SK-N-SH treated with all-trans-retinoic acid at 6 μM for 48 hours (cell line): ENCODE measurements around the gene KIN.
A peak's percentile ranks its signal among the peaks of the same experiment; 100 is the strongest.

ENCODE experiments used
- ATAC-seq: fragments of 200-7000 bp; cut with Tn5 transposase; 3 replicates; pipeline ENCODE4 v1.9.1; 2020; ENCODE audit warnings: mild to moderate bottlenecking, moderate library complexity
- ARNTL ChIP-seq: fragments of 450-650 bp; formaldehyde crosslinking; IDR thresholded peaks from 2 replicates; pipeline ENCODE4 v1.5.0; 2020; ENCODE audit warnings: low read depth, mild to moderate bottlenecking, moderate library complexity, borderline replicate concordance
- BACH2 ChIP-seq: fragments of 250-450 bp; sonication (Bioruptor Pico); IDR thresholded peaks from 2 replicates; pipeline ENCODE4 v1.9.0; 2021; ENCODE audit warnings: mild to moderate bottlenecking, borderline replicate concordance
- CSRNP3 ChIP-seq: fragments of 250-450 bp; sonication (Bioruptor Pico); IDR thresholded peaks from 2 replicates; pipeline ENCODE4 v1.5.1; 2021; ENCODE audit warnings: mild to moderate bottlenecking, moderate library complexity
- GLIS3 ChIP-seq: fragments of 250-450 bp; sonication (Bioruptor Pico); IDR thresholded peaks from 2 replicates; pipeline ENCODE4 v1.5.0; 2020; ENCODE audit warnings: mild to moderate bottlenecking, moderate library complexity
- ISL1 ChIP-seq: fragments of 250-450 bp; sonication (Bioruptor Pico); IDR thresholded peaks from 2 replicates; pipeline ENCODE4 v2.1.2; 2022; ENCODE audit warnings: mild to moderate bottlenecking, moderate library complexity
- OSR1 ChIP-seq: fragments of 250-450 bp; sonication (Bioruptor Pico); IDR thresholded peaks from 2 replicates; pipeline ENCODE4 v1.8.0; 2022; ENCODE audit warnings: moderate library complexity, mild to moderate bottlenecking, inconsistent platforms
- PATZ1 ChIP-seq: fragments of 250-450 bp; sonication (Bioruptor Pico); IDR thresholded peaks from 2 replicates; pipeline ENCODE4 v1.8.0; 2020; ENCODE audit warnings: mild to moderate bottlenecking, moderate library complexity, borderline replicate concordance
- PPARA ChIP-seq: fragments of 250-450 bp; sonication (Bioruptor Pico); IDR thresholded peaks from 2 replicates; pipeline ENCODE4 v1.5.0; 2020; ENCODE audit warnings: mild to moderate bottlenecking, borderline replicate concordance
- RARB ChIP-seq: fragments of 250-450 bp; sonication (Bioruptor Pico); IDR thresholded peaks from 2 replicates; pipeline ENCODE4 v1.8.0; 2021; ENCODE audit warnings: mild to moderate bottlenecking, moderate library complexity
- TCF4 ChIP-seq: fragments of 250-450 bp; sonication (Bioruptor Pico); IDR thresholded peaks from 2 replicates; pipeline ENCODE4 v1.8.0; 2021; ENCODE audit warnings: mild to moderate bottlenecking, moderate library complexity, borderline replicate concordance
- TOX ChIP-seq: fragments of 250-450 bp; sonication (Bioruptor Pico); IDR thresholded peaks from 2 replicates; pipeline ENCODE4 v1.8.0; 2021; ENCODE audit warnings: mild to moderate bottlenecking, moderate library complexity, borderline replicate concordance
- ZFP3 ChIP-seq: fragments of 250-450 bp; sonication (Bioruptor Pico); IDR thresholded peaks from 2 replicates; pipeline ENCODE4 v1.5.0; 2020; ENCODE audit warnings: mild to moderate bottlenecking, moderate library complexity
- ZNF565 ChIP-seq: fragments of 450-650 bp; formaldehyde crosslinking; conservative IDR thresholded peaks from 2 replicates; pipeline ENCODE4 v1.5.0; 2020; ENCODE audit warnings: low read depth, mild to moderate bottlenecking, moderate library complexity
- ZNF70 ChIP-seq: fragments of 450-650 bp; formaldehyde crosslinking; IDR thresholded peaks from 2 replicates; pipeline ENCODE4 v1.5.0; 2020; ENCODE audit warnings: mild to moderate bottlenecking, moderate library complexity
- TF ChIP-seq, protein P1 (sequence below): fragments of 250-450 bp; sonication (Bioruptor Pico); IDR thresholded peaks from 2 replicates; pipeline ENCODE4 v1.8.0; 2021; ENCODE audit warnings: low read depth, mild to moderate bottlenecking, moderate library complexity, borderline replicate concordance
- TF ChIP-seq, protein P2 (sequence below): fragments of 250-450 bp; sonication (Bioruptor Pico); IDR thresholded peaks from 2 replicates; pipeline ENCODE4 v1.5.0; 2020; ENCODE audit warnings: mild to moderate bottlenecking, moderate library complexity
- TF ChIP-seq, protein P3 (sequence below): fragments of 250-450 bp; sonication (Bioruptor Pico); IDR thresholded peaks from 2 replicates; pipeline ENCODE4 v1.5.1; 2020; ENCODE audit warnings: low read depth, mild to moderate bottlenecking, moderate library complexity

The KIN gene

DNA sequence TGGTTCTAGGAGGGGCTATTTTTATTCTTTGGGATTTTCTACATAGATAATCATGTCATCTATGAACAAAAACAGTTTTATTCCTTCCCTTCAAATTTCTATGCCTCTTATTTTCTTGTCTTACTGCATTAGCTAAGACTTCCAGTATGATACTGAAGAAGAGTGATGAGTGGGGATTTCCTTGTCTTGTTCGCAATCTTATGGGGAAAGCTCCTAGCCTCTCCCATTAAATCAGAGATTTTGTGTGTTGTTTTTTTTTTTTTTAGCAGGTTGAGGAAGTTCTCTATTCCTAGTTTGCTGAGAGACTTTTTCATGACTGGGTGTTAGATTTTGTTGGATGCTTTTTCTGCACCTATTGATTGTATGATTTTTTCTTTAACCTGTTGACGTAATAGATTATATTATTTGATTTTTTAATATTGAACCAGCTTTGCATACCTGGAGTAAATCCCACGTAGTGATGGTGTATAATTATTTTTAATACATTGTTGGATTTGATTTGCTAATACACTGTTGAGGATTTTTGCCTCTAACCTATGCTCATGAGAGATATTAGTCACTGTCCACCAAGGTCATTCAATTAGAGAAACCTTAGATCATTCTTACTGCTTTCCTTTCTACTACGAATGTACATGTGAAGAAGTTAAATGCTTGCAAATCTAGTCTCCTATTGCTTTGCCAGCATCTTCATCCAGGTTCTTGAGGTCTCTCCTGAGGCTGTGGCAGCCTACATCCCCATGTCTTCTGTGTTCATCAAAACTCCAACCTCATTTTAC is 6.6 kb upstream of the KIN start:
- ATAC-seq: no peak
- TF ChIP-seq ARNTL (CRISPR knock-in tag) (no peak), PPARA (CRISPR knock-in tag) (no peak), CSRNP3 (no peak), ZNF70 (CRISPR knock-in tag) (no peak), OSR1 (CRISPR knock-in tag) (no peak), ZNF565 (no peak), PATZ1 (CRISPR knock-in tag) (no peak), RARB (CRISPR knock-in tag) (no peak), BACH2 (CRISPR knock-in tag) (no peak), TOX (CRISPR knock-in tag) (no peak), TCF4 (no peak), GLIS3 (CRISPR knock-in tag) (no peak)
- TF ChIP-seq, protein P1, sequence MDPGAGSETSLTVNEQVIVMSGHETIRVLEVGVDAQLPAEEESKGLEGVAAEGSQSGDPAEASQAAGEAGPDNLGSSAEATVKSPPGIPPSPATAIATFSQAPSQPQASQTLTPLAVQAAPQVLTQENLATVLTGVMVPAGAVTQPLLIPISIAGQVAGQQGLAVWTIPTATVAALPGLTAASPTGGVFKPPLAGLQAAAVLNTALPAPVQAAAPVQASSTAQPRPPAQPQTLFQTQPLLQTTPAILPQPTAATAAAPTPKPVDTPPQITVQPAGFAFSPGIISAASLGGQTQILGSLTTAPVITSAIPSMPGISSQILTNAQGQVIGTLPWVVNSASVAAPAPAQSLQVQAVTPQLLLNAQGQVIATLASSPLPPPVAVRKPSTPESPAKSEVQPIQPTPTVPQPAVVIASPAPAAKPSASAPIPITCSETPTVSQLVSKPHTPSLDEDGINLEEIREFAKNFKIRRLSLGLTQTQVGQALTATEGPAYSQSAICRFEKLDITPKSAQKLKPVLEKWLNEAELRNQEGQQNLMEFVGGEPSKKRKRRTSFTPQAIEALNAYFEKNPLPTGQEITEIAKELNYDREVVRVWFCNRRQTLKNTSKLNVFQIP (CRISPR knock-in tag): no peak
- TF ChIP-seq, protein P2, sequence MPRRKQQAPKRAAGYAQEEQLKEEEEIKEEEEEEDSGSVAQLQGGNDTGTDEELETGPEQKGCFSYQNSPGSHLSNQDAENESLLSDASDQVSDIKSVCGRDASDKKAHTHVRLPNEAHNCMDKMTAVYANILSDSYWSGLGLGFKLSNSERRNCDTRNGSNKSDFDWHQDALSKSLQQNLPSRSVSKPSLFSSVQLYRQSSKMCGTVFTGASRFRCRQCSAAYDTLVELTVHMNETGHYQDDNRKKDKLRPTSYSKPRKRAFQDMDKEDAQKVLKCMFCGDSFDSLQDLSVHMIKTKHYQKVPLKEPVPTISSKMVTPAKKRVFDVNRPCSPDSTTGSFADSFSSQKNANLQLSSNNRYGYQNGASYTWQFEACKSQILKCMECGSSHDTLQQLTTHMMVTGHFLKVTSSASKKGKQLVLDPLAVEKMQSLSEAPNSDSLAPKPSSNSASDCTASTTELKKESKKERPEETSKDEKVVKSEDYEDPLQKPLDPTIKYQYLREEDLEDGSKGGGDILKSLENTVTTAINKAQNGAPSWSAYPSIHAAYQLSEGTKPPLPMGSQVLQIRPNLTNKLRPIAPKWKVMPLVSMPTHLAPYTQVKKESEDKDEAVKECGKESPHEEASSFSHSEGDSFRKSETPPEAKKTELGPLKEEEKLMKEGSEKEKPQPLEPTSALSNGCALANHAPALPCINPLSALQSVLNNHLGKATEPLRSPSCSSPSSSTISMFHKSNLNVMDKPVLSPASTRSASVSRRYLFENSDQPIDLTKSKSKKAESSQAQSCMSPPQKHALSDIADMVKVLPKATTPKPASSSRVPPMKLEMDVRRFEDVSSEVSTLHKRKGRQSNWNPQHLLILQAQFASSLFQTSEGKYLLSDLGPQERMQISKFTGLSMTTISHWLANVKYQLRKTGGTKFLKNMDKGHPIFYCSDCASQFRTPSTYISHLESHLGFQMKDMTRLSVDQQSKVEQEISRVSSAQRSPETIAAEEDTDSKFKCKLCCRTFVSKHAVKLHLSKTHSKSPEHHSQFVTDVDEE (CRISPR knock-in tag): no peak
- TF ChIP-seq, protein P3, sequence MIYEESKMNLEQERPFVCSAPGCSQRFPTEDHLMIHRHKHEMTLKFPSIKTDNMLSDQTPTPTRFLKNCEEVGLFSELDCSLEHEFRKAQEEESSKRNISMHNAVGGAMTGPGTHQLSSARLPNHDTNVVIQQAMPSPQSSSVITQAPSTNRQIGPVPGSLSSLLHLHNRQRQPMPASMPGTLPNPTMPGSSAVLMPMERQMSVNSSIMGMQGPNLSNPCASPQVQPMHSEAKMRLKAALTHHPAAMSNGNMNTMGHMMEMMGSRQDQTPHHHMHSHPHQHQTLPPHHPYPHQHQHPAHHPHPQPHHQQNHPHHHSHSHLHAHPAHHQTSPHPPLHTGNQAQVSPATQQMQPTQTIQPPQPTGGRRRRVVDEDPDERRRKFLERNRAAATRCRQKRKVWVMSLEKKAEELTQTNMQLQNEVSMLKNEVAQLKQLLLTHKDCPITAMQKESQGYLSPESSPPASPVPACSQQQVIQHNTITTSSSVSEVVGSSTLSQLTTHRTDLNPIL (CRISPR knock-in tag): no peak

GRCh38 chr10:7792541-7792940 is 4.7 kb upstream of the KIN start:
- no peak for ATAC-seq
- TF ChIP-seq ISL1 (peak; percentile 55; the same call in 1 of the 2 replicates), RARB (CRISPR knock-in tag) (no peak), ZFP3 (0 out of 2 replicates have a peak, but pooled peaks have one; percentile 54)

DNA sequence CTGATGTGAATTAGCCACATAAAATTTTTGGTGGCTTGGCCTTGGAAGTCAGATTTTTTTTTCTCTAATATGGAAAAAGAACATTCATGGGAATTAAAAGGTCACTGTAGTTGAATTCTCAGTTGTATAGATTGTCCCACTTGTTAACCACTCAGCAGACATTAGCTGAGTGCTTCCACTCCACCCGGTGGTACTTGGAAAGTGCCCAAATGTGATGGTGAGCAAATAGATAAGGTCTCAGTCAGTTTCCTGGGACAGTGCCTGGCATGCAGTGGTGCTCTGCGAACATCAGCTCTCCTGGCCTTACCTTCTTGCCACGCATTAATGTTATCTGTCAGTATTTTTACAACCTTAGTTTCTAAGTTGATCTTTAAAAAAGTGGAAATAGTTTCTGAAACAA is 1.6 kb upstream of the KIN start:
- TF ChIP-seq ISL1 (peak; percentile 20; the same call in 1 of the 2 replicates), GLIS3 (CRISPR knock-in tag) (no peak), RARB (CRISPR knock-in tag) (no peak)
- TF ChIP-seq, protein P3 (CRISPR knock-in tag): no peak
- TF ChIP-seq, protein P2 (CRISPR knock-in tag): no peak
- no peak for ATAC-seq
